DOHH2 (cell line): Measurements from ENCODE around the gene RGS7BP.

ENCODE experiments used
- CTCF ChIP-seq: fragments of 200-600 bp; sonication (generic); IDR thresholded peaks from one replicate; pipeline ENCODE4 v1.5.1; 2014; ENCODE audit warnings: antibody characterized with exemption, mild to moderate bottlenecking, low read depth, low read length; ENCODE audit not compliant: poor library complexity, severe bottlenecking
- EZH2phosphoT487 ChIP-seq: fragments of 200-600 bp; sonication (generic); IDR thresholded peaks from 2 replicates; pipeline ENCODE4 v1.6.1; 2017; ENCODE audit warnings: borderline replicate concordance, mild to moderate bottlenecking, antibody characterized with exemption, low read length, moderate library complexity, mixed read lengths

GRCh38 chr5:64530076-64530475, 24.3 kb downstream of the RGS7BP start:
- no peak for TF ChIP-seq CTCF
- no peak for TF ChIP-seq EZH2phosphoT487
